GM19397 (cell line): ENCODE measurements around the gene SLC19A1.

Experiments
- ATAC-seq: cut with Tn5 transposase; IDR thresholded peaks from one replicate; pipeline ENCODE4 v1.9.1; 2021; ENCODE audit warnings: mild to moderate bottlenecking, moderate library complexity; ENCODE audit not compliant: unreplicated experiment

SLC19A1 gene

DNA sequence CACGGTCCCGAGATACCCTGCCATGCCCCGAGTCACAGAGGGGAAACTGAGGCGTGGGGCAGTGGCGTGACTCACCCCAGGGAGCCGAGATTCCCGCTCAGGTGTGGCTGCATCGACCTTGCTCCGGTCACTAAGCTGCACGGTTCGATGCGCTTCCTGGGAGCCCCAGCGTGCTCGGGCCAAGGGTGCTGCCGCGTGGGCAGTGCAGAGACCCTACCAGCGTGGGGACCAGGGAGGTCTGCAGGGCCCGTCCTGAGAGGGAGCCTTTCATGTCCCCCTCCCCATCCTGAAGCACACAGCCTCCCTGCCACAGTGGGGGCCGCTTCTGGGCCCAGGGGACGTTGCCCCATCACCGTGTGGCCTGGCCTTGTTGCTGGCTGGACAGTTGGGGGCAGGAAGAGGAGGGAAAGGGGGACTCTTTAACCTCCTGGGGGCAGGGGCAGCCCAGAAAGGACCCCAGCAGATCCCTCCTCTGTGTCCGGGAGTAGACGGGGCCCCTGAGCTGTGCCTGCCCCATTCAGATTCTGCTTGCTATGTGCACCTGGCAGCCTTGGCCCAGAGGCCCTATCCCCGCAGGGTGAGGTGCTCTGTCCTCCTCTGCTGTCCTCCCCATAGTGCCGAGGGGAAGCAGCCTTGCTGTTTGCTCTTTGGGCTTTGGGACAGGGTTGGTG, 84.9 kb downstream of the SLC19A1 start:
- ATAC-seq: no peak

GRCh38 chr21:45456584-45457160, 85.6 kb downstream of the SLC19A1 start:
- no peak for ATAC-seq

GRCh38 chr21:45455674-45456583, 86.3 kb downstream of the SLC19A1 start:
- ATAC-seq: no peak

- ATAC-seq: no peak
Measured at GRCh38 chr21:45454926-45455673, 87.1 kb downstream of the SLC19A1 start.

DNA sequence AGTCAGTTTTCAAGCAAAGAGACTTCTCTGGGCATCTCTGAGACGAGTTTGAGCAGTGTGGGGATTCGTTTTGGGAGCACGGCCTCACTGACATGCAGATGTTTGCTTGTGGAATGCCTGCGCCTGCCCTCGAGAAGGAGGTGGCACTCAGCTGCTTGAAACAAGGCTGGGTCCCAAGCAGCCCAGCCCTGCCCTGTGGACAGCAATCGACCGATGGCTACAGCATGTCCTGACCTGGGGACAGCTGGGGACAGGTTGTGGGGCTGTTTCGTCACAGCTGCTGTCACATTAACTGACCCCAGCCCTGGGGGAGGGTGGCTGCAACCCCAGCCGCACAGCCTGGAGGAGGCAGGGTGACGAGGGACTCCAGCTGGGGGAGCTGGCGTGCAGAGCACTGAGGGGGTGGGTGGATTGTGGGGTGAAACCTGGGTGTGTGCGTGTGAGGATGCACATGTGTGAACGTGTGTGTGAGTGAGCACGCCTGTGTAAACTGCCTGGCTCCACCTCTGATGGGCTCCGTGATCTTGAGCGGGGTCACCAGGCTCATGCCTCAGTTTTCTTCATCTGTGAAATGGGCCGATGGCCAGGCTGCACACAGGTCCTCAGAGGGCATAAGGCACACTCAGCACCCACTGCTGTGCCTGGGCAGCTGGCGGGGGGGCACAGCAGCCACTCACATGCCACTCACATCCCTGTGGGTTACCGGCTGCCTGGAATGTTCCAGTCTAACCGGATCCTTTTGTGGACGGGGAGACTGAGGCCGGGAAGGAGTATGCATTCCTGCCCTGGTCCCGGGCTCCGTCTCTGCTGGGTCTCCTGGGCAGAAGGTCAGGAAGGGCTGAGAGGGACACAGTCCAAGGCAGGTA, 87.9 kb downstream of the SLC19A1 start:
- no peak for ATAC-seq

DNA sequence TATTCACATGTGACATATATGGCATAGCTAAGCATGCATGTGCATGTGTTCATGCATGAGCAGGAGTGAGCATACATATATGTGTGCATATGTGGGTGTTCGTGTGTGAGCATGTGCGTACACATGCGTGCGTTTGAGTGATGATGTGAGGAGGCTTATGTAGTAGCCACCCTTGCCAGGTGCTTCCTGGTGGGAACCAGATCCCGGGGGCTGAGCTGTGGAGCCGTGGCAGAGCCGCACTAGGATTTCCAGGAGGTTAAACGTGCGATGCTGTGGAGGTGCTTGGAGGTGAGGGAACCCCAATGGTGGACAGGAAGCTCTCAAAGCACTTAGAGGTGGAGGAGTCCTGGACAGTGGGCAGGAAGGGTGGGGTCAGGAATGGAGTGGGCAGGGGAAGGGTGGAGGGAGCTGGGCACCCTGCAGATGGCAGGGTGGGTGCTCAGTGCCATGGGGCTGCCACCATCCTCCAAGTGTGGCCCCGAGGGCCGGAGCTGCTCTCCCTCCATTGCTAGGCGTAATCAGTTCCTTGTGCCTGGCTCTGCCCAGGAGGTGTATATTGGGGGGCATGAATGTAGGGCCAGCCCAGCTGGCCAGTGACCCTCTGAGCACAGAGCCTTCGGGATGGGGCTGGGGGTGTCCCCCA, 88.8 kb downstream of the SLC19A1 start:
- no peak for ATAC-seq

- no peak for ATAC-seq
Measured at GRCh38 chr21:45452696-45453307, 89.4 kb downstream of the SLC19A1 start.

GRCh38 chr21:45451771-45452182, 90.5 kb downstream of the SLC19A1 start:
- ATAC-seq: no peak

- no peak for ATAC-seq
Measured at GRCh38 chr21:45451091-45451740, 91.0 kb downstream of the SLC19A1 start.

- no peak for ATAC-seq
Measured at GRCh38 chr21:45450423-45451090, 91.7 kb downstream of the SLC19A1 start.

GRCh38 chr21:45449658-45450422, 92.4 kb downstream of the SLC19A1 start:
- ATAC-seq: no peak

DNA sequence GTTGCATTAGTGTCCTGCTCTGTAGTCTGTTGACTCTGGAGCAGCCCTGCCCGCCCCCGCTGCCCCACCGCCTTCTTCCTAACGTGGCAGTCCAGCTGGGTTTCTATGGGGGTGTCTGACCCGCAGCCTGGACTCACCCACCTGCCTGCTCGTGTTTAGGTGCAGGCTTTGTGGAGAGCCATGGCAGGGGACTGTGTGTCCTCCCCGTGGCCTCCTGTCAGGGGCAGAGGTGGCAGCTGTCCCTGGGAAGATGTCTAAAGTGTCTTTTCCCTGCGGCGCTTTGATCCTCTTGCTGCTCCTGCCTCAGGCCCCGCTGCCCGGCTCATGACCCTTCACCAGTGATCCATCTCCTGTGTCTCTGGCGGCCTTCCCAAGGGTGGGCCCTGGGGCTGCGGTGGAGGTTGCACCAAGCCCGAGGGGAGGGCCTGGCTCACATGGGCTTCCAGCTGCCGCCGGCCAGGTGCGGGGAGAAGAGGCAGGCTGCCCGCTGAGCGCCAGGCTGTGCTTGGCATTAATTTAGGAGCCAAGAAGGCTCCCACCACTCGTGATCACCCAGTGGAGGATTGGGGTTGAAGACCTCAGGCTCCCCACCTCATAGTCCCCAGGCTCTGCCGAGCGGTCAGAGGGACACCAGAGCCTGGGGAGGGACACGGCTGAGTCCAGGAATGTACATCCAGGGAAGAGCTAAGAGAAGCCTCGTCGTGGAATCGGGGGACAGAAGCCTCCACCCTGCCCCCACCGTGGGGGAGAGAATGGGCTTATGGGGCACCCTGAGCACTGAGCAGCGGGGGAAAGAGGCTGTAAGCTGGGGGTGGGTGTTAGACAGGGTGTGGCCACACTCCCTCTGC, 93.2 kb downstream of the SLC19A1 start:
- ATAC-seq: no peak

GRCh38 chr21:45448283-45448809, 93.9 kb downstream of the SLC19A1 start:
- ATAC-seq: no peak
